GM23338 (cell line): ENCODE data around the gene CELF2.

Experiments used
- CREB1 ChIP-seq: fragments of 250-450 bp; sonication (Bioruptor Pico); IDR thresholded peaks from 2 replicates; pipeline ENCODE4 v1.5.0; 2020; ENCODE audit warnings: low read depth, mild to moderate bottlenecking, moderate library complexity
- ETS1 ChIP-seq: IDR thresholded peaks from 2 replicates; pipeline ENCODE4 v1.6.1; 2016; ENCODE audit warnings: antibody characterized with exemption
- EZH2 ChIP-seq: fragments of 200-600 bp; sonication (generic); IDR thresholded peaks from one replicate; pipeline ENCODE4 v1.8.0; 2017; ENCODE audit warnings: antibody characterized with exemption, mild to moderate bottlenecking, low read depth; ENCODE audit not compliant: unreplicated experiment
- EZH2phosphoT487 ChIP-seq: fragments of 200-600 bp; sonication (generic); IDR thresholded peaks from one replicate; pipeline ENCODE4 v1.8.1; 2018; ENCODE audit warnings: antibody characterized with exemption; ENCODE audit not compliant: unreplicated experiment
- NANOG ChIP-seq: IDR thresholded peaks from 2 replicates; pipeline ENCODE4 v1.6.1; 2016; ENCODE audit warnings: antibody characterized with exemption, borderline replicate concordance
- POLR2AphosphoS5 ChIP-seq: IDR thresholded peaks from 2 replicates; pipeline ENCODE4 v1.6.1; 2016; ENCODE audit warnings: antibody characterized with exemption, low read depth
- REST ChIP-seq: IDR thresholded peaks from one replicate; pipeline ENCODE4 v1.6.1; 2018; ENCODE audit warnings: antibody characterized with exemption; ENCODE audit not compliant: unreplicated experiment
- STAT1 ChIP-seq: IDR thresholded peaks from one replicate; pipeline ENCODE4 v1.6.1; 2016; ENCODE audit warnings: antibody characterized with exemption; ENCODE audit not compliant: unreplicated experiment
- ZNF114 ChIP-seq: fragments of 250-450 bp; sonication (Bioruptor Pico); IDR thresholded peaks from 2 replicates; pipeline ENCODE4 v1.5.0; 2020; ENCODE audit warnings: mild to moderate bottlenecking, moderate library complexity
- TF ChIP-seq, protein P1 (sequence below), 2 experiments: fragments of 200-600 bp in 1 of 2; sonication (generic) in 1 of 2; conservative IDR thresholded peaks; 2 replicates each; pipeline versions ENCODE4 v1.5.1 to v1.6.1; 2016 to 2017; ENCODE audit warnings: antibody characterized with exemption in 2 of 2, low read depth in 2 of 2, mild to moderate bottlenecking in 2 of 2, moderate library complexity in 1 of 2

GRCh38 chr10:10975647-10976046 lies 42.0 kb upstream of the CELF2 start:
- TF ChIP-seq EZH2phosphoT487 (no peak), ZNF114 (no peak), REST (no peak), ETS1 (no peak), EZH2 (no peak), CREB1 (CRISPR knock-in tag) (no peak), STAT1 (no peak), POLR2AphosphoS5 (no peak), NANOG (no peak)
- TF ChIP-seq, protein P1, sequence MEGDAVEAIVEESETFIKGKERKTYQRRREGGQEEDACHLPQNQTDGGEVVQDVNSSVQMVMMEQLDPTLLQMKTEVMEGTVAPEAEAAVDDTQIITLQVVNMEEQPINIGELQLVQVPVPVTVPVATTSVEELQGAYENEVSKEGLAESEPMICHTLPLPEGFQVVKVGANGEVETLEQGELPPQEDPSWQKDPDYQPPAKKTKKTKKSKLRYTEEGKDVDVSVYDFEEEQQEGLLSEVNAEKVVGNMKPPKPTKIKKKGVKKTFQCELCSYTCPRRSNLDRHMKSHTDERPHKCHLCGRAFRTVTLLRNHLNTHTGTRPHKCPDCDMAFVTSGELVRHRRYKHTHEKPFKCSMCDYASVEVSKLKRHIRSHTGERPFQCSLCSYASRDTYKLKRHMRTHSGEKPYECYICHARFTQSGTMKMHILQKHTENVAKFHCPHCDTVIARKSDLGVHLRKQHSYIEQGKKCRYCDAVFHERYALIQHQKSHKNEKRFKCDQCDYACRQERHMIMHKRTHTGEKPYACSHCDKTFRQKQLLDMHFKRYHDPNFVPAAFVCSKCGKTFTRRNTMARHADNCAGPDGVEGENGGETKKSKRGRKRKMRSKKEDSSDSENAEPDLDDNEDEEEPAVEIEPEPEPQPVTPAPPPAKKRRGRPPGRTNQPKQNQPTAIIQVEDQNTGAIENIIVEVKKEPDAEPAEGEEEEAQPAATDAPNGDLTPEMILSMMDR (conservative IDR thresholded peaks at IDR 0.05; ENCODE audit: low read depth in 2 of 2), result no peak
